Activated CD4-positive, alpha-beta T cell treated with anti-CD3 and anti-CD28 coated beads for 4 hours (primary cell): Measurements from ENCODE around the gene P2RY14.
A peak's percentile ranks its signal among the peaks of the same experiment; 100 is the strongest.

ENCODE experiments used
- DNase-seq, 2 donors: peaks; one replicate each; pipeline ENCODE4 v3.0.0-alpha.2; 2020

Gene P2RY14

DNA sequence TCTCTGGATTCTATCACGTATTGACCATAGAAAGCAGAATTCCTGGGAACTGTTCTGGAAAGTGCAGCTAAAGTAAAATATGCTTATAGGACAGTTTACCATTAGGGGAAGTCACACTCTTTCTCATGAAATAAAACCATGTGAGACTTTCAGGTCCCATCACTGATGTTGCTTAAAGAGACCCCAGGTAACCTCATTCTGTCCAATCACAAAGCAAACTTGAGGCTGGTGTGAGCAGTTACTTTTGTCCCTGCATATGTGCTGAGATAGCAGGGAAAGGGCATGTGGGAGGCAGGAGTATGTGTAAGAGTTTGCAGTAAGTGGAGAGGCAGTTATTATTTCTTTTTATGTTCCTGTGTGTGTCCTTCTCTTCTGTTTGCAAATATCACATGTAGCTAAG, 22.2 kb upstream of the P2RY14 start:
- DNase-seq: no peak

DNA sequence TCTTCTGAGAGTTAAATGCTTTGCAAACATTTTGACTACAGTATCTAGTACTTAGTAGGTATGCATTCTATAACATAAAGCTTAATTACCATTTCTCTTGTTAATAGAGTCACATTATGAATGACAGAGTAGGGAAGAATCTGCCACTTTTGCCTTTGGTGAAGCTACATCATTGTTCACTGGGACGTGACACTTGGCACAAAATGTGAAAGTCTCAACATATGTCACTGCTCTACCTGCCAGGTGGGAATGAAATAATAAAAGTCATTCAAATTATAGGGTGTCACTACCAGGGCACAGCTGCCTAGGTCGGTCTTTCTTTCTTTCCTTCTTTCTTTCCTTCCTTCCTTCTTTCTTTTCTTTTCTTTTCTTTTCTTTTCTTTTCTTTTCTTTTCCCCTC, 20.7 kb upstream of the P2RY14 start:
- DNase-seq: no peak

DNA sequence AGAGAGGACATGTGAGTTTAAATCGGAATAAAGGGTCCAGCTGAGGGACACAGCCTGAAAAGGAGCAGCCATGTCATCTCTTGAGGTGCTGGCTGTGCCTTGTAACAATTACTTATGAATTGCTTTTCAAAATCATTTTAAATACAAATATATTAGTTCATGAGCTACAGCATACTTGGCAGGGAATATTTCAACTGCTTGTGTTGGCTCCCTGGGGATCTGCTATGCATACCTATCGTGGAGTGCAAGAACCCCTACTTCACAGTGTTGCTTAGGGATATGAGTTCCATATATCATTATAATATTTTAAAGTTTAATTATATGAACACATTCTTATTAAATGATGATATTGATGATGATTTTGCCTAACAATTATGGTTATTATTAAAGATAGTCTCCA, 19.1 kb upstream of the P2RY14 start:
- no peak for DNase-seq

DNA sequence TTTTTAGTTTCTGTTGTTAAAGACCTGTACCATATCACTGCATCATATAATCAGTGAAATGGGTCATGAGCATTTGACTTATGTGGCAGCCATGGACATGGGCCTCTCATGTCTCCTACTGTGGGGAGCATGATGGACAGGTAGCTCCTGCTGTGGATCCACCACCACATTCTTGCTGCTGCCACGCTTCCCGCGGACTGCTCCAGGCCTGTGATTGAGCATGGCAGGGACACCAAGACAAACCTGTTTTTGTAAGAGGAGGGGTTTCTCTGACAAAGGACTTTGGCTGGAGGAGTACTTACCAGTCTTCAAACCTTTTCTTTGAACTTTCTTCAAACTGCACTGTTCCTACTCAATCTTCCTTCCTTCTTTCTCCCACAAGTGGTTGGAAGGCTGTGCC, 17.9 kb upstream of the P2RY14 start:
- no peak for DNase-seq

GRCh38 chr3:151293127-151293526, 14.8 kb upstream of the P2RY14 start:
- no peak for DNase-seq

DNA sequence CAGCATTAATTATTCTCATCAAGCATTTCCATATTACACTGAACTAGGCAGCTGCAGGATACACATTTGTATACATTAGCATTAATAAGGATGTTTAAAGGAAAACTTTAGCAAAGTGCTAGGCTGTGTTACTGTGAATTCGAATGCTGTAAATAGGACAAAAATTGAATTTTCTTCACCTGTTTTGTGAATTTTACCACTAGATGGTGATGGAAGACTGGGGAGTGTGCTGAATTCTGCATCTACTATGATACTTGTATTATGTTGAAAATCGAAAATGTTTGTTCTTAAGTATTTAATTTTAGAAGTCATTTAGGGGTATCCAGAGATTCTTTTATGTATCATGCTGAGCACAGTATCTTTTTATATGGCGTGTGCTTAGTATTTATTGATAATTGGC, 12.3 kb upstream of the P2RY14 start:
- no peak for DNase-seq

DNA sequence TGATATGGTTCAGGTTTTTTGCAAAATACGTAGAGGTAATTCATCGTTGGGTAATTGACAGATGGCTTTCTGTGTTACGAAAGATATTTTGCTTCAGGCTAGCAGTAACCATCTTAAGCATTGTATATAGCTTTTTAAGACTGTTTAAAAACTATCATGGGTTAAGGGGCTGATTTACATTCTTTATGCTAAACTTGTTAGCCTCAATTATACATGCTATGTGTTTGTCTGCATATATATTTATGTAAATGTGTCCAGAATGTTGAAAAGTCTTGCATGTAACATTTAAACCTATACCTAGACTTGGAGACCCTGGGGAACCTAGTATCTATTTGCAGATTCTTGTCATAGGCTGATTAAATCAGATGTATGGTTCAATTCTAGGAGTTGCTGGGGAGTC, 11.1 kb upstream of the P2RY14 start:
- DNase-seq: no peak

- DNase-seq: no peak
Observed at GRCh38 chr3:151285940-151286339, 7.6 kb upstream of the P2RY14 start.

DNA sequence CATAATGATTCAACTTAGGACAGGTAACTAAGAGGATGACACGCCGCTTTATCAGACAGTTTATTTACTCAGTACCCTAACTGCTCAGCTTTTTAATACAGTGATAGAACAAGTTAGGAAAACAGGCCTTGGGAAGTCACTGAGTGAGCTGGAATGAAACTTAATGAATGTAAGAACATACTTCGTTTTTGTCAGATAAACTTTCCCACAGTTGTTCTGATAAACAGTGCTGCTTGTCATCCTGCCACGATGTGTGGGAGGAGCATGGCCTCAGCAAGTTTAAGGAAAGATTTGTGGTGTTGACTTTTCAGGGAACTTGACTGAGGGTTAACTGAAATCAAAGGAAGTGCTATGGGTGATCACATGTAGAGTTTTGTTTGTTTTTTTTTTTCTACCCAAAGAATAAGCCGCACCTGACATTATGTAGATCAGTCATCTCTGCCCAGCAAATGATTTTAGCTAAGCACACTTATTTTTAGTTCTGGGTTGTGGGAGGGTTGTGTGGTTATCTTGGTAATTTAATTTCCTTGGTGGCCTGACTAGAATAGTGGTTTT, 5.6 kb upstream of the P2RY14 start:
- no peak for DNase-seq

DNA sequence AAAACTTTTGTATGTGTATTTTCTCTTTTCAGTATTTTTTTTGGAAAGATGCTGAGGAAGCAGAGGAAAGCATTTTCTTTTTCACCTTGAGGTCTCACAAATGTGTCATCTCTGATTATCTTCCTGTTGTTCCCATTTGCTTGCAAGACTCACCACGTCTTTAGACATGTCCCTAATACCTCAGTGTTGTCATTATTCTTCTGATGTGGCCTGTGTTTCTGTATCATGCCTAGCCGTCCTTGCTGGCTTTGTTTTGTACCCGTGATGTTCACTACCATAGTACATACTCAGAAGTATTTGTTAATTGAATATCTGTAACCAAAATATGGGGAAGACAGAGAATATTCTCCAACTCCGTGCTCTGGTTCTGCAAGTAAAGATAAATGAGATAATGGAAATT, 5.0 kb upstream of the P2RY14 start:
- no peak for DNase-seq

DNA sequence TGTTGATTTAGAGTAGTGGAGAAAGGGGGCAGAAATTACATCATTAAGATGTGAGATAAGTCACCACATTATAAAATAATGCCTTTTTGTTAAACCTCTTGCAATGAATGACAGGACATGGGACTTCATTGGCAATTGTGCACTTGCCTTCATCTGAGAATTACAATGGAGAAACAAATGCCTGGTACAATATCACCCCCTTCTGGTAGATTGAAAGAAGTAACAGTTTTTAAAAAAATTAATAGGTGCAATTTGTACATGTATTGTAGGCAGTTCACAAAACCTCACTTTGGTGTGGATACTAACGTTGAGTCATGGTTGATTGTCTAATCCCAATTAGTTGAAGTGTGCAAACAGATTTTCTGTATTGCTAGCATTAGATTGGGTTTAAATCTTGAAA, 4.6 kb upstream of the P2RY14 start:
- no peak for DNase-seq

DNA sequence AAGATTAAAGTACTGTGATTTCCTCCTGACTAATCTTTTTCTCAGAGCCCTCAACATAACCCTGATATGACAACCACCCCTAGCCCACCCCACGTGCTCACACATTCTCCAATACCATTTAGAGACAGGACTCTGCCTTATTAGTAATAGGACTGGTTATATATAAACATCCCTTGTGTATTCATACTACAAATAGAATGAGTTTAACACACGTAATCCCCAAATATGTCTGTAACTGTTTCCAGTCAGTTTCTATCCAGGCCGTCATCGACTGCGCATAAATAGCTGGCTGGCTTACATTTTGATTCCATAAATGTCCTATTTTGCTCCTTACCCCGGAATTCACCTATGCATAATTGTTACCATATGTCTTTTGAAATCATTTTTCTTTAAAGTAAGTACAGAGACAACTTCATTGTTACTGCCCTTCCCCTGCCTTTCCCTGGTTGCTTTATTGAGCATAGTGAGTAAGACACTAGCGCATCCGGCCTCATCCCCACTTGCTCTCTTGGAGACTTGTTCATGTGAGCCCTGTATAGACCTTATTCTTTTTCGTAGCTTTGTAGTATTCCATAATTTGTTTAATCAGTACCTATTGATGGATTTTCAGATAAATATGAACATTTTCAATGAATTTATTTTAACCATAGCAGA, 3.5 kb upstream of the P2RY14 start:
- DNase-seq: no peak

GRCh38 chr3:151276687-151277042, 1.7 kb downstream of the P2RY14 start:
- DNase-seq: peak in 1 of 2 donors; percentile 11

DNA sequence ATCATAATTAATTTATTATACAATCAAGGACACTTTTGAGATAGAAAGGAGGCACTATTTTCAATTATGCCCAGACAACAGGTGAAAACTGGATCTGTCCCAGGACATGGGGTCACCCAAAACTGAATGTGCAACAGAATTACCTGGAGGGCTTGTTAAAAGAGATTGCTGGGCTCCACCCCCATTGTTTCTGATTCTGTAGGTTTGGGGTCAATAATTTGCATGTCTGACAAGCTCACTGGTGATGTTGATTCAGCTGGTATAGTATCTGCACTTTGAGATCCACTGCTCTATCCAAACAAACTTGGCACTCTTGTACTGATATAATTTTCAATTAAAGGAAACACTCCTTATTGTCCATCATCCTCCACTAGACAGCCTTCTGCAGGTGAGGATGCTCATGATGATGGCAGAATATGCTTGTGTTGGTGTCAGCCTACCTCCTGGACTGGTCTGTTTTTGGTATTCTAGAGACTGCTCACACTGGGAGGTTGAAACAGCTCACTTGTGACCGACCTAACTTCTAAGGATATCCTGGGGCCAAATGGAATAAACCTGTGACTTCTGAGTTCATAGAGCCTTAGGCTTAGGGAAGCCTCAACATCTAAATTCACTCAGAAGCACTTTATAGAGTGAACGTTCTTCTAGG, 2.2 kb downstream of the P2RY14 start:
- no peak for DNase-seq

DNA sequence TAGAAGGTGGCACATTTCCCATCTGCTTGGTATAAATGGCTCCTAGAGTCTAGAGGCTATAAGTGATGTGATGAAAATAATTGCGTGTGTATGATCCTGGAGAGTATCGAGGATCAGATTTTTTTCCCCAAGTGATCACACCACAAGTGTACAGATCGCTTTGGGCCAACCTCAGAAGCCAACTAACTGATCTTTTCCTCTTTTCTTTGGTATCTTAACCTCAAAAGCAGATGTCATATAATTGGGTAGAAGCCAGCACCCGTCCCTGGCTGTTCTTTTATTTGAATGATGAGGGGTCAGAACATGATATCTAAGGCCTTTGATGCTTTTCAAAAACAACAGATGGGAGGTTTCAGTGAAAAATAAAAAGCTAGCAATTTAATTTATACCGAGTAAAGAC, 3.3 kb downstream of the P2RY14 start:
- DNase-seq: no peak

DNA sequence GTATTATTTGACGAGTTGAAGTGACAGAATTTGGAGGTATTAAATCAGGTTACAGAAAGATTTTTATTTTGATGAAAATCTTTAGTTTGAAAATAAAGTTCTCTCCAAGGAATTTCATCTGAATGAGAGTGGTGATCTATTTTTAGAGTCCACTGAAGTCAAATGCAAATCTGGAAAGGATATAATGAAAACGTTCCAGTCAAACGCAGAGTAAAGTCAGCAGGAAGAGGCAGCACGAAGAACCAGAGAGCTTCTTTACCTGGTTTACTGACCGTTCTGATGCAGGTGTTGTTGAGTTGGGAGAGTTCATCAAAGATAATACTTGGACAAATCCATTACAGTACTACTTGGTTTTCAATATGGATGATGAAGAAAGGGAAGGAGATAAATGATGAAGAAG, 8.7 kb downstream of the P2RY14 start:
- no peak for DNase-seq

DNA sequence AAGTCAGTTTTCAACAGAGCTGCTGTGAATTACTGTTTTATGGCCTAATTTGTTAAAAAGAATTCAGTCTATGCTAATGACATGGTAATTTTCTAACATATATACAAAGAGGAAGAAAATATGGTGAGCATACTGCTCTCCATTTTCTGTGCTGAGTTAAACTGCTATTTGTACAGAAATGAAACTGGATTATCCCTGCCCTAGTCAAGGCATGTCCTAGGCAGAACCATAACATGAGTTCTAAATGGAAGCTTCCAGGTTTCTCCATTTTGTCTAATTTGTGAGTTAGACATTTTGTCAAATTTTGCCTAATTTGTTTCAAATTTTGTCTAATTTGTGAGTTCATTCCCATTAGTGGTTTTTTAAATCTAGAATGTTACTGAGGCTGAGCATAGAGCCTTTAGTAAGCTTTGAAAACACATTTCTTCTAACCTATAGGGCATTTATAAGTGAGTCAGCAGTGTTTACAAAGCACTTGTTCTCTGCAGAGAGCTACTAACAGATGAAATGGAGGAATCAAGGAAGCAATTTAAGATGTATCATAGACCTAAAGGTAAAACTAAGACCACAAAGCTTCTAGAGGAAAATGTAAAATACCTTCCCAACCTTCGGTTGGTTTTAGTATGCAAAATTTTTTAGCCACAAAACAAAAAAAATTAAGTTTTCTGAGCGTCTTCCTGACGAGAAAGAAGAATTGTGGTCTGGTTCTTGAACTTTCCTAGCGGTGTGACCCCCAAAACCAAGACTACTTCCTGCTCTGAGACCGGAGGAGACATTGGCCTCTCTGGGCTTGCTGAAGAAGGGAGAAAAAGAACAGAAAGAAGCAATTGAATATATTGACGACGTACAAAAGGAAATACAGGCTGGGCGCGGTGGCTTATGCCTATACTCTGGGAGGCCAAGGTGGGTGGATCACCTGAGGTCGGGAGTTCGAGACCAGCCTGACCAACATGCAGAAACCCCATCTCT, 9.8 kb downstream of the P2RY14 start:
- no peak for DNase-seq

- no peak for DNase-seq
Observed at GRCh38 chr3:151267066-151267465, 11.3 kb downstream of the P2RY14 start.

- no peak for DNase-seq
Observed at GRCh38 chr3:151265866-151266265, 12.5 kb downstream of the P2RY14 start.

DNA sequence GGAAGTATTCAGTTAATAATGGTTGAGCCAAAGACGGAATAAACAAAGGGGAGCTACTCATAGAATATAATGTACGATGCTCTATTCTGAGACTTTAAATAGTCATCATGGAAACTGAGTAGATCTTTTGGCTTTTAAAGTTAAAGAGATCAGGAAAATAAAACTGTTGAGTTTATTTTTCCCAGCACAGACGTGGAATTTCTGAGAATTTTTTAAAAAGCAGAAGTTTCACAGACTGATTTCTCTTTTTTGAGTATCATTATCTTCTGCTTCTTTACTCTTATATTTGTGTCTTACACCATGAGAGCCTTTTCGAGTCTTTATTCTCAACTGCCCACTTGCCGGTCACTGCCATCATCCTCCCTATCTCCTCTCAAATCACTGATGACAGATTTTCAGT, 13.2 kb downstream of the P2RY14 start:
- DNase-seq: no peak

DNA sequence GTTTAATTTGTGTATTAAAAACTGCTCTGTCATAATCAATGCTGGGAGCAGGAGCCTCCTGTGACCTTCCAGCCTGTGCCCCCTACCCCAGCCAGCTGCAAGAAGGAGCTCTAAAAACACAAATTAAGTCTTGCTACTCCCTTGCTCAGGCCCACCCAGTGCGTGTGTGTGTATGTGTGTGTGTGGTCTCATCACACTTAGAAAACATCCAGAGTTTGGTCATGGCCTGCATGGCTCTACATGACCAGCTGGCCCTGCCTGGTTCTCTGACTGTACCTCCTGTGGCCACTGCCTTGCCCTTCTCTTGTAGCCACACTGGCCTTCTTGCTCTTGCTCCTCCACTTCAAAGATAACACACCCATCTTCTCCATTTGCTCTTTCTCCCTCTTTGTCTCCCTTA, 13.7 kb downstream of the P2RY14 start:
- no peak for DNase-seq

DNA sequence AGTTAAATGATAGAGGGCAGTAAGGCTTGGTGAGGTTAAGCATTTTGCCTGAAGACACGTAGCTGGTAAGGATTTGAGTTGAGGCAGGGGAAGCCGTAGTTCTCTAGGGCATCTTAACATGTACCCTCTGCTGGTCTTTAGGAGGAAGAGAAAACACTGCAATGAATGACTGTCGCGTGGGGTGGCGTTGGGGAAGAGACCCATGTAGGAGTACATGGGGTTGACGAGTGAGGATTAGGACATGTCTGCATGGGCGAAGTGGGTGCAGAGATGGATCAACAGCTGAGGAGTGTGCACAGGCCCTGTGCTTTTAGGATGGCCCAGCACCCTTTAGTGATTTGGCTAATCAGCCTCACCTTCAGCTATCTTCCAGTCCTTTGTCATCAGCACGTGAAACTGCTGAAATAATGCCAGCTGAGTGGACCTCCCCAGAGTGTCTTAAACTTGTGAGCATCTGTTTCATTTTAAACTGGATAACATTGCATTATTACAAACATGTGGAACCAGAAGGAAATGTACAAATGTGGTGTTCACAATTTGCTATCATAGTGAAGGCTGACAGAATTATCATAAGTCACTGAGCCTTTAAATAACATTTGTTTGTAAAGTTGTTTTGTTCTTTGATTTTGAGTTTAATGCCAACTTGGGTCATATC, 15.3 kb downstream of the P2RY14 start:
- DNase-seq: no peak

DNA sequence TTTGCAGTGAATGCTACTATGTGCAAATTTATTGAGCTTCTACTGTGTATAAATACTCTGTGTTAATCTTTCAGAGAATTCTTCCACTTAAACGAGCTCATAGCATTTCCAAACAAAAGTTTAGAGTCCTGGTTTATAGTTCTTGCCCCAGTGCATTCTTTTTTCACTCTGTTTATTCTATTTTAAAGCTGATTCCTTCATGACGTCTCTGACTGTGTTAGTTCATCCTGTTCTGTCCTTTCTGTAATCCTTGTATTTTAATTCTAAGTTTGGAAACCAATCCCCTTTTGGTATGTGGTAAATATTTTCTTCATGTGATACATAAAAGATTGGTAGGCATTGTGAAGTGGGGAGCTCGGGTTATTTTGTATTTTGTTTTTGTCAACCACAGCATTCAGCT, 18.7 kb downstream of the P2RY14 start:
- no peak for DNase-seq
